ENCODE data around the gene DPYSL3. TPM values are rescaled to one million over a fixed set of nuclear protein-coding genes. Genes with fewer than 3 reads are reported as not detected.

Gene DPYSL3
- total RNA-seq, 1 donor = 157 TPM

- TF ChIP-seq CTCF (IDR thresholded peaks at IDR 0.05; ENCODE audit: insufficient read depth, low read length) = no peak
- no peak for DNase-seq (ENCODE audit: low read depth)
- no peak overlapping the region for H3K4me3 ChIP-seq (ENCODE audit: low read depth, low read length)
These were observed 97.3 kb downstream of the DPYSL3 start for GRCh38 chr5:147412561-147412960.

GRCh38 chr5:147411359-147412319 lies 98.2 kb downstream of the DPYSL3 start:
- no peak overlapping the region for H3K4me3 ChIP-seq (ENCODE audit: low read depth, low read length)
- DNase-seq (ENCODE audit: low read depth) = peak; percentile 77
- TF ChIP-seq CTCF (IDR thresholded peaks at IDR 0.05; ENCODE audit: insufficient read depth, low read length) = no peak

- peak; percentile 57 for DNase-seq (ENCODE audit: low read depth)
- no peak overlapping the region for H3K4me3 ChIP-seq (ENCODE audit: low read depth, low read length)
- no peak for TF ChIP-seq CTCF (IDR thresholded peaks at IDR 0.05; ENCODE audit: insufficient read depth, low read length)
These were observed 99.1 kb downstream of the DPYSL3 start for GRCh38 chr5:147410496-147411358.

- DNase-seq (ENCODE audit: low read depth) = no peak
- no peak for TF ChIP-seq CTCF (IDR thresholded peaks at IDR 0.05; ENCODE audit: insufficient read depth, low read length)
- no peak overlapping the region for H3K4me3 ChIP-seq (ENCODE audit: low read depth, low read length)
These were observed 100.9 kb downstream of the DPYSL3 start for GRCh38 chr5:147408980-147409379.

- DNase-seq (ENCODE audit: low read depth) = peak; percentile 86
- no peak for TF ChIP-seq CTCF (IDR thresholded peaks at IDR 0.05; ENCODE audit: insufficient read depth, low read length)
- no peak overlapping the region for H3K4me3 ChIP-seq (ENCODE audit: low read depth, low read length)
These were observed 102.7 kb downstream of the DPYSL3 start for GRCh38 chr5:147407094-147407681.

GRCh38 chr5:147406636-147407035 lies 103.2 kb downstream of the DPYSL3 start:
- no peak for TF ChIP-seq CTCF (IDR thresholded peaks at IDR 0.05; ENCODE audit: insufficient read depth, low read length)
- no peak for DNase-seq (ENCODE audit: low read depth)

More at GRCh38 chr5:147406636-147407035, 103.2 kb downstream of the DPYSL3 start:
- H3K4me3 ChIP-seq (ENCODE audit: low read depth, low read length) = no peak overlapping the region

All from fibroblast of the aortic adventitia (primary cell).